HG02973 (cell line): ENCODE data around the gene SLC13A3.
"Not testable (repeated sequence)": the region's sequence is repeated elsewhere in the genome, so short reads cannot be mapped to it uniquely, and the experiment has no call there.

Source experiments
- ATAC-seq: cut with Tn5 transposase; IDR thresholded peaks from one replicate; pipeline ENCODE4 v1.9.1; 2021; ENCODE audit warnings: moderate library complexity; ENCODE audit not compliant: unreplicated experiment

SLC13A3 gene

GRCh38 chr20:46681032-46681854 lies 30.0 kb upstream of the SLC13A3 start:
- ATAC-seq: no peak

- no peak for ATAC-seq
These were observed 29.4 kb upstream of the SLC13A3 start for GRCh38 chr20:46680684-46681031.

GRCh38 chr20:46678516-46678915 lies 27.3 kb upstream of the SLC13A3 start:
- ATAC-seq: no peak

GRCh38 chr20:46677608-46678007 lies 26.3 kb upstream of the SLC13A3 start:
- no peak for ATAC-seq

- ATAC-seq: not testable (repeated sequence)
These were observed 25.5 kb upstream of the SLC13A3 start for GRCh38 chr20:46676649-46677316.

GRCh38 chr20:46674253-46675083 lies 23.2 kb upstream of the SLC13A3 start:
- no peak for ATAC-seq

GRCh38 chr20:46673394-46674252 lies 22.4 kb upstream of the SLC13A3 start:
- no peak for ATAC-seq

- ATAC-seq: no peak
These were observed 21.4 kb upstream of the SLC13A3 start for GRCh38 chr20:46672543-46673148.

- ATAC-seq: no peak
These were observed 20.7 kb upstream of the SLC13A3 start for GRCh38 chr20:46671866-46672542.

- no peak for ATAC-seq
These were observed 19.6 kb upstream of the SLC13A3 start for GRCh38 chr20:46670585-46671584.

- ATAC-seq: no peak
These were observed 18.9 kb upstream of the SLC13A3 start for GRCh38 chr20:46670228-46670584.

GRCh38 chr20:46666818-46667515 lies 15.7 kb upstream of the SLC13A3 start:
- ATAC-seq: no peak

- no peak for ATAC-seq
These were observed 15.0 kb upstream of the SLC13A3 start for GRCh38 chr20:46666306-46666705.

GRCh38 chr20:46665602-46666001 lies 14.3 kb upstream of the SLC13A3 start:
- ATAC-seq: no peak

GRCh38 chr20:46663531-46663930 lies 12.3 kb upstream of the SLC13A3 start:
- ATAC-seq: no peak

GRCh38 chr20:46661659-46662058 lies 10.4 kb upstream of the SLC13A3 start:
- ATAC-seq: no peak

GRCh38 chr20:46660487-46660886 lies 9.2 kb upstream of the SLC13A3 start:
- no peak for ATAC-seq

GRCh38 chr20:46657618-46658017 lies 6.4 kb upstream of the SLC13A3 start:
- ATAC-seq: no peak
